Left cardiac atrium (tissue), 4 donors: ENCODE results near the gene ACSF2. TPM values are rescaled to one million over a fixed set of nuclear protein-coding genes. Genes with fewer than 3 reads are reported as not detected.

Source experiments
- ATAC-seq, 2 donors: fragments of 200-7000 bp; cut with Tn5 transposase; one replicate each; pipeline ENCODE4 v1.9.1; 2020; ENCODE audit warnings: mild to moderate bottlenecking in 2 of 2, moderate library complexity in 2 of 2
- DNase-seq: peaks from one replicate; pipeline ENCODE4 v3.0.0-alpha.2; 2020
- intact Hi-C, 2 donors: fragments of 100-400 bp; cut with DNase I; formaldehyde crosslinking; loops; one replicate each; pipeline versions ENCODE4 v1.14.1 to v1.15.1; 2022 to 2023
- total RNA-seq, 2 donors: library from RNA; stranded (reverse); fragmentation: NEBNext Ultra II Directional; extraction: Animal tissue kit (Norgen Biotek cat#: 25700); gene quantifications; one replicate each; pipeline ENCODE4 v1.2.1, GENCODE V29; 2021
- donor health status: DM: no; HTN: yes; CAD: no.
- donor health status: DM: no; HTN: yes; CAD: no; lungs with severe emphysema.
- donor health status: DM: yes; HTN: yes; CAD: no.
- donor health status: Dilated cardiomyopathy.

The ACSF2 gene
- total RNA-seq, 2 donors from 2014 or later: 64.8 to 66.4 TPM

GRCh38 chr17:50482516-50482915 lies 56.5 kb downstream of the ACSF2 start:
- DNase-seq: peak; percentile 97
- peak; percentile 56 to 59 for ATAC-seq
- intact Hi-C loops: loop anchor here (2.0 to 10.0 kb wide), 5 partner anchors 50 to 200 kb away; partner anchors contain the start of genes EPN3 (in 1 of the 2) and SPATA20 (in 1 of the 2)

GRCh38 chr17:50483266-50483665 lies 57.2 kb downstream of the ACSF2 start:
- ATAC-seq (no peak), DNase-seq (no peak)
- intact Hi-C loops: loop anchor here (2.0 to 10.0 kb wide), 5 partner anchors 50 to 199 kb away; partner anchors contain the start of genes EPN3 (in 1 of the 2) and SPATA20 (in 1 of the 2)

- DNase-seq (no peak), ATAC-seq (no peak)
- intact Hi-C loops: loop anchor here (5.0 to 10.0 kb wide), 4 partner anchors 60 to 198 kb away; partner anchors contain the start of gene SPATA20 (in 1 of the 2)
Measured at GRCh38 chr17:50484386-50485155, 58.6 kb downstream of the ACSF2 start.

GRCh38 chr17:50487213-50488096 lies 61.4 kb downstream of the ACSF2 start:
- intact Hi-C loops: loop anchor here in 1 of 2 donors (10.0 kb wide), 2 partner anchors 57 to 137 kb away; partner anchors contain the start of gene SPATA20
- DNase-seq (no peak), ATAC-seq (peak in 1 of 2 donors; percentile 52)

- intact Hi-C loops: loop anchor here in 1 of 2 donors (10.0 kb wide), 2 partner anchors 56 to 136 kb away; partner anchors contain the start of gene SPATA20
- ATAC-seq: no peak
- no peak for DNase-seq
Measured at GRCh38 chr17:50488880-50489279, 62.9 kb downstream of the ACSF2 start.

- no peak for ATAC-seq
- intact Hi-C loops: no loop called here
Measured at GRCh38 chr17:50491505-50491904, 65.5 kb downstream of the ACSF2 start.

GRCh38 chr17:50492214-50492613 lies 66.2 kb downstream of the ACSF2 start:
- no peak for DNase-seq
- intact Hi-C loops: no loop called here
- no peak for ATAC-seq

More at GRCh38 chr17:50491505-50491904, 65.5 kb downstream of the ACSF2 start:
- no peak for DNase-seq

GRCh38 chr17:50493744-50494143 lies 67.7 kb downstream of the ACSF2 start:
- intact Hi-C loops: no loop called here
- no peak for ATAC-seq
- no peak for DNase-seq

GRCh38 chr17:50495217-50495823 lies 69.3 kb downstream of the ACSF2 start:
- DNase-seq (no peak), ATAC-seq (no peak)
- intact Hi-C loops: no loop called here

GRCh38 chr17:50495918-50496317 lies 69.9 kb downstream of the ACSF2 start:
- intact Hi-C loops: no loop called here
- DNase-seq (no peak), ATAC-seq (no peak)

- intact Hi-C loops: no loop called here
- DNase-seq (no peak), ATAC-seq (no peak)
Measured at GRCh38 chr17:50498021-50498874, 72.2 kb downstream of the ACSF2 start.

GRCh38 chr17:50499270-50499669 lies 73.3 kb downstream of the ACSF2 start:
- no peak for DNase-seq
- intact Hi-C loops: no loop called here
- no peak for ATAC-seq

- intact Hi-C loops: no loop called here
Measured at GRCh38 chr17:50499721-50500120, 73.7 kb downstream of the ACSF2 start.

GRCh38 chr17:50501054-50501453 lies 75.0 kb downstream of the ACSF2 start:
- intact Hi-C loops: no loop called here
- DNase-seq (no peak), ATAC-seq (no peak)

More at GRCh38 chr17:50499721-50500120, 73.7 kb downstream of the ACSF2 start:
- ATAC-seq (no peak), DNase-seq (no peak)

- ATAC-seq: no peak
- intact Hi-C loops: no loop called here
- no peak for DNase-seq
Measured at GRCh38 chr17:50502301-50502990, 76.4 kb downstream of the ACSF2 start.

- ATAC-seq (no peak), DNase-seq (no peak)
- intact Hi-C loops: no loop called here
Measured at GRCh38 chr17:50505591-50506130, 79.6 kb downstream of the ACSF2 start.

- DNase-seq: no peak
- intact Hi-C loops: no loop called here
- ATAC-seq: no peak
Measured at GRCh38 chr17:50506298-50506697, 80.3 kb downstream of the ACSF2 start.
